Right atrium auricular region (tissue), 2 donors: ENCODE data around the gene KCNQ1. TPM values are rescaled to one million over a fixed set of nuclear protein-coding genes. Genes with fewer than 3 reads are reported as not detected.

Experiments used
- DNase-seq: peaks from one replicate; pipeline ENCODE4 v3.0.0-alpha.2; 2019; ENCODE audit warnings: low spot score
- H3K27ac ChIP-seq, 2 donors: fragments of 200-600 bp; sonication (generic); 1 replicate in 1 of 2; 2 replicates in 1 of 2; pipeline ENCODE4 v1.5.1; 2016 to 2019
- H3K27me3 ChIP-seq, 2 donors: fragments of 200-600 bp; sonication (generic); one replicate each; pipeline versions ENCODE4 v1.5.1 to v1.6.0; 2017 to 2019
- H3K36me3 ChIP-seq: fragments of 200-600 bp; sonication (generic); one replicate; pipeline ENCODE4 v1.5.1; 2016
- H3K4me1 ChIP-seq, 2 donors: fragments of 200-600 bp; sonication (generic); one replicate each; pipeline versions ENCODE4 v1.5.1 to v1.6.0; 2017 to 2019
- H3K4me3 ChIP-seq, 2 donors: fragments of 200-600 bp; sonication (generic); 1 replicate in 1 of 2; 2 replicates in 1 of 2; pipeline ENCODE4 v1.5.1; 2017 to 2019; ENCODE audit warnings: mild to moderate bottlenecking in 1 of 2, moderate library complexity in 1 of 2
- H3K9me3 ChIP-seq, 2 donors: fragments of 200-600 bp; sonication (generic); one replicate each; pipeline ENCODE4 v1.5.1; 2019
- total RNA-seq, 2 donors: library from RNA; depleted of rRNA; stranded (reverse); fragments of >200 nt; gene quantifications; one replicate each; pipeline ENCODE4 v1.1.0, GENCODE V29; 2016
- TF ChIP-seq, protein P1 (sequence below), 2 donors: fragments of 200-600 bp; sonication (generic); IDR thresholded peaks; one replicate each; pipeline ENCODE4 v1.5.1; 2019; ENCODE audit warnings: antibody characterized with exemption in 2 of 2

The KCNQ1 gene
- total RNA-seq, 2 donors from 2014 or later: 12.7 to 25.1 TPM

DNA sequence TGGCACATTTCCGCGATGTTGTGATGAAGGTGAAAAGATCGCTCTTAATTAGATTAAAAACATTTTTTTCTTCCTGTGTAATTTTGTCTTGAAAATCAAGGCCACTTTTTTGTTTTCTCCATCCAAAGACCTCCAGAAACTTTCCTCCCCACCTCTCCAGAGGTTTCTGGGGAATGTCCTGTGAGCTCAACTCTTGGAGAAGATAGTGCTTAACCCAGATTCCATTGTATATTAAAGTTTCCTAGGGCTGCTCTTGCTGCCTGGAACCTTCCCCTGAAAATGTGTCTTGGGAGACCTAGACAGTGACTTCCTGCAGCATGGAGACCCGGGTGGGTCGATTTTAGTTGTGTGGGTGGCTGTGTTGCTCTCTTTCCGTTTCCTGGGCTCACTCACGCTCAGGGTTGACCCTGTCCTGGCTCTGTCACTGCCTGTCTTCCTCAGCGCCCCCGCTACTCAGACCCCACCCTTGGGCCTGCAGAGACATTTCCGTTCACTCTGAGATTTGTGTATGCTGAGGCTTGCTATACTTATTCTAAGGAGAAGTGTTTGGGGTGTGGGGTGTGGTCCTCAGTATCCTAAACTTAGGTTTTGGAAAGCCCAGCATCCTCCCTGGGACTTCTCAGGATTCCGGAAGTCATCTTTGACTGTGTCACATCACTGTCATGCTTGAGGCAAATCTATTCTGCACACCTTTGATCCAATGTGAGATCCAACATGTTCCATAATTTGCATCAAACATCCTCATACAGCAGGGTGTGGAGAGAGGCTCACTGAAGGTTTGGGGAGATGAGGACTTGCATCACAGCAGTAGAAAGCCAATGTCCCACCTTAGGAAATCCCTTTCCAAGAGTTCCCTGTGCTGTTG, 207.8 kb downstream of the KCNQ1 start:
- TF ChIP-seq, protein P1, sequence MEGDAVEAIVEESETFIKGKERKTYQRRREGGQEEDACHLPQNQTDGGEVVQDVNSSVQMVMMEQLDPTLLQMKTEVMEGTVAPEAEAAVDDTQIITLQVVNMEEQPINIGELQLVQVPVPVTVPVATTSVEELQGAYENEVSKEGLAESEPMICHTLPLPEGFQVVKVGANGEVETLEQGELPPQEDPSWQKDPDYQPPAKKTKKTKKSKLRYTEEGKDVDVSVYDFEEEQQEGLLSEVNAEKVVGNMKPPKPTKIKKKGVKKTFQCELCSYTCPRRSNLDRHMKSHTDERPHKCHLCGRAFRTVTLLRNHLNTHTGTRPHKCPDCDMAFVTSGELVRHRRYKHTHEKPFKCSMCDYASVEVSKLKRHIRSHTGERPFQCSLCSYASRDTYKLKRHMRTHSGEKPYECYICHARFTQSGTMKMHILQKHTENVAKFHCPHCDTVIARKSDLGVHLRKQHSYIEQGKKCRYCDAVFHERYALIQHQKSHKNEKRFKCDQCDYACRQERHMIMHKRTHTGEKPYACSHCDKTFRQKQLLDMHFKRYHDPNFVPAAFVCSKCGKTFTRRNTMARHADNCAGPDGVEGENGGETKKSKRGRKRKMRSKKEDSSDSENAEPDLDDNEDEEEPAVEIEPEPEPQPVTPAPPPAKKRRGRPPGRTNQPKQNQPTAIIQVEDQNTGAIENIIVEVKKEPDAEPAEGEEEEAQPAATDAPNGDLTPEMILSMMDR (IDR thresholded peaks at IDR 0.05): no peak
- Histone ChIP-seq H3K27ac (no peak overlapping the region), H3K27me3 (no peaks in the 10 kb centered on the region), H3K36me3 (no peaks in the 10 kb centered on the region), H3K4me3 (no peak overlapping the region), H3K9me3 (peaks cover 18 to 24% of the 10 kb centered on the region in 2 donors), H3K4me1 (no peaks in the 10 kb centered on the region)
- DNase-seq: no peak

DNA sequence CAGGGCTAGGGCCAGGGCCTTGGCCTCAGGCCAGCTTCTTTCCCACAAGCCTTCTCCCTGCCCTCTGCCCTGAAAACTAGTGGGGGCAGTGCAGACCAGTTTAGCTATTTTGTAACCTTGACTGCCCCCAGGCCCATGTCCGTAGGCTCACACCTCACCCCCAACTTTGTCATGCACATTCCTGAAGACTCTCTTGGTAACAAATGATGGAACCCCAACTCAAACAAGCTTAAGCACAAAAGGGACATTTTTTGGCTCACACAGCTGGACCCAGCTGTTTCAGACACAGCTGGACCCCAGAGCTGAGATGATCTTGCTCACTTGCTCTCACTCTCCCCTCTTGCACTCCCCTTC, 208.4 kb downstream of the KCNQ1 start:
- Histone ChIP-seq H3K27me3 (no peaks in the 10 kb centered on the region), H3K36me3 (no peaks in the 10 kb centered on the region), H3K9me3 (peaks cover 18 to 24% of the 10 kb centered on the region in 2 donors), H3K4me3 (no peak overlapping the region), H3K4me1 (no peaks in the 10 kb centered on the region), H3K27ac (no peak overlapping the region)
- TF ChIP-seq, protein P1 (IDR thresholded peaks at IDR 0.05): no peak
- DNase-seq: no peak

DNA sequence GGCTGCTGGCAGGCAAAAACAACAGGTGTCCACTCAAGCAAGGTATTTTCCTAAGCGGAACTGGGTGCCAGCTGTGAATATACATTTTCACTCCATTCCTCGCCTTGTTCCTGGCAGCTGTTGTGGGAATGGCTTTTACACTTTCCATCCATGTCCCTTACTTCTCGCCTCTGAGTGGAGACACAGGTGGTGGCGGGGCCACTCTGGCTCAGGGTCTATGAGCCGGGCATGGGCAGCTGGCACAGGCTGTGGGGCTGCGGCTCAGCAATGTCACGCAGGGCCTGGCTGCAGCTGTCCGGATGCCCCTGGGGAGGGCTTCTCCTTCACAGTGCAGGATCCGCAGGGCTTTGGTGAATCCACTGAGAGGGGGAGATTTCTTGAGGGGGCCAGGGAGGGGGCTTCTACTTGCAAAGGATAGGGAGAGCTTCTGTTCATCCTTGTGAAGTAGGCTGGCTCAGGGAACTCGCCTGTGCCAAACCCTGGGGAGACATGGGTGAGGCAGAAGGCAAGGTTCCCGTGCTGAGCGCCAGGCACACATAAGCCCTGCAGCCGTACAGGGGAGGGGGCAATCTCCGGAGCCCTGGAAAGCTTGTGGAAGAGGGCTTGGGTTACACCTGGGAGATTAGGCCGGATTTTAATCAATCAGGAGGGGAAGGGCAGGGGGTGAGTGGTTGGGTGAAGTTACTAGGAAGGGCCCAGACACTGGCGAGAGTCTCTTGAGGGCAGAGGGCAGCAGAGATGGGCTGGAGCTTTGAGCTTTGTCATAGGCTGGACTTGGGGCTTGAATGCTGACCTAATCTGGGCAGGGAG, 209.3 kb downstream of the KCNQ1 start:
- peaks cover 16 to 21% of the 10 kb centered on the region in 2 donors for H3K9me3 ChIP-seq
- no peaks in the 10 kb centered on the region for H3K4me1 ChIP-seq
- no peaks in the 10 kb centered on the region for H3K36me3 ChIP-seq
- no peak overlapping the region for H3K4me3 ChIP-seq
- TF ChIP-seq, protein P1 (IDR thresholded peaks at IDR 0.05): no peak
- H3K27me3 ChIP-seq: no peaks in the 10 kb centered on the region
- no peak overlapping the region for H3K27ac ChIP-seq
- no peak for DNase-seq

DNA sequence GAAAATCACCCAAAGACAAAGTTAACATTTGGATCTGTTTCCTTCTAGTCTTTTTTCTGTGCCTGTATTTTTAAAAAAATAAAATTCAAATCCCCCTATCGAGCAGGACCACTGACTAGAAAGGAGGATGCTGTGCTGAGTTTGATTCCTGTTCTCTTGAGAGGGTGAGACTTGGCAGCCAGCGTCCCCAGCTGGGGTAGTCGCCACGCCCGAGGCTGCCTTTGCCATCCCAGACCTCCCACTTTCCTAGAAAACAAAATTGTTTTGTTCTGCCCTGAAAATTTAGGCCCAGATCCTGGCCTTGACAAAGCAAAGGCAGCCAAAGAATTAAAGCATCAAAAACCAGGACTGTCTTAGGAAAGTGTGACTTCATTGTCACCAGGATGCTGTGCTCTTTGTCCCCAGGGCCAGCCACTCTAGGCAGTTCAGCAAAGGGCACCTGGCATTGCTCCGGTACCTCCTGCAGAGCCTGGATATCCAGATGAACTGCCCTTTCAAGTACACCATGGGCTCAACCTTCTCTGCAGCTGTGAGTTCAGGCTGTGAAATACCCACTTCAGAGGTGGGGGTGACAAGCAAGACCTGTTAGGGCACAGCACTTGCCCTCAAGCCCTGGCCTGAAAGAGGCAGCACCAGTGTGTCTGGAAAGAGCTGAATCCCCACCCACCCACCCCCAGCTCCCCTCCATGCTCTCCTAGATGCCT, 210.4 kb downstream of the KCNQ1 start:
- no peak for DNase-seq
- H3K36me3 ChIP-seq: no peaks in the 10 kb centered on the region
- H3K4me1 ChIP-seq: no peaks in the 10 kb centered on the region
- H3K27me3 ChIP-seq: no peaks in the 10 kb centered on the region
- no peak overlapping the region for H3K4me3 ChIP-seq
- H3K27ac ChIP-seq: no peak overlapping the region
- TF ChIP-seq, protein P1 (IDR thresholded peaks at IDR 0.05): no peak
- H3K9me3 ChIP-seq: peaks cover 6 to 17% of the 10 kb centered on the region in 2 donors

DNA sequence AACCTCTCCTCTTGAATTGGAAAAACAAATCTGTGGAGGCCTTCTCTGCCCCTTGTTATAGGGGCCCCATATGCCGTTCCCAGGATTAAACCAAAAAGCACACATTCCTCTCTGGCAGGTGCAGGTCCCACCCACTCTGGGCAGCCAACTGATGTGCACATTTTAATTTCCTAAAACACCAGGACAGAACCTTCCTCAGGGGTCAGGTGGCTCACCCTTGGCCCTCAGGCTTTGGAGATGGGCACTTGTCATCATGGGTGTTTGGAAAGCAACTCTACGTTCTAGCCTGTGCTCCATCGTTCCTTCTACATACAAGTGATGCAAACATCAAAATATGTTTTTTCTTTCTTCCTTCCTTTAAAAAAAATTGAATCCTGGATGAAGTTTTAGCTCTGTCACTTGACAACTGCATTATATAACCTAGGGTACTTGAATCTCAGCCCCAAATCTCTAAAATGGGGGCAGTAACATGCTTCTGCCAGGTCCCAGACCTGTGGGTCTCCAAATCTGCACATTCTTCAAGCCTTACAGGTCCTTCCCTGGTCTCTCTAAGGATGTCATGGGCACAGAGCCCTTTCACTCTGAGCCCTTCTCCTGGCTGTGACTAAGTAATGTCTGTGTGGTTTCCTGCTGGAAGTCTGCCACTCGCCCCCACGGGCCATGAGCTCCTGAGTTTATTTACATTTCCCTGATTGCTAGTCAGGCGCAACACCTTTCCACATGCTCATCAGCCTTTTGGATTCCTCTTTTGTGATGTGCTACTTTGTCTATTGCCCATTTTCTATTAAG, 211.2 kb downstream of the KCNQ1 start:
- H3K36me3 ChIP-seq: no peaks in the 10 kb centered on the region
- no peaks in the 10 kb centered on the region for H3K4me1 ChIP-seq
- DNase-seq: no peak
- no peak overlapping the region for H3K4me3 ChIP-seq
- H3K27ac ChIP-seq: no peak overlapping the region
- TF ChIP-seq, protein P1 (IDR thresholded peaks at IDR 0.05): no peak
- H3K27me3 ChIP-seq: no peaks in the 10 kb centered on the region
- H3K9me3 ChIP-seq: peaks cover 0 to 17% of the 10 kb centered on the region in 2 donors
